ENCODE results near the gene ARID2. TPM values are rescaled to one million over a fixed set of nuclear protein-coding genes. Genes with fewer than 3 reads are reported as not detected.

ARID2 gene
- total and polyA plus RNA-seq, 2 of the 13 experiments (the other 11 are each of a cell fraction or from before 2014, with no cell fraction given) = 15.9 to 22.2 TPM

DNA sequence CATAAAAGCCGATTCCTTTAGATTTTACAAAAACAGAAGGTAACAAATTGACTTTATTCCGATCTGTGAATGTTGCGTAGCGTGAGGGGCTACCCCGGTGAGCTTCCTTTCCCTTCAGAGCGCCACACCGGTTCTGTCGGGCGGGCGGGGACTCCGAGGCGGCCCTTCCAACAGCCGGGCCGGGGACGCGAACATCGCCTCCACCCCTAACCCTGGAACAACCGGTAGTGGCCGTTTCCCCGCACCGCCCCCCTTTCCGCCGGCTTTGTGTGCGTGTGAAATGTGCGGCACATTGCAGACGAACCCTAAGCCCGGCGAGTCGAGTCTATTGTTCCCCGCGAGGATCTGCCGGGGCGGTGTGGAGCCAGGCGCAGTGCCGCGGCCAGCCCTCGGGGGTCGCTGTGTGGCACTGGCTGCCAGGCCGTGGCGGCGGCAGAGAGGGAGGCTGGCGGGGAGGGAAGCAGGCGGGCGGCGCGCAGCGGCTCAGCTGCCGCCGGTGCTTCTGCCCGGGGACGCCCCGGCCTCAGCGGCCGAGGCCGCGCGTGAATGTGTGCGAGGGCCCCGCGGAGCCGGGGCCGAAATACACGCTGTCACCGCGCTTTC is 775 bp upstream of the ARID2 start (continued):
- TF ChIP-seq GABPA (IDR thresholded peaks at IDR 0.05; ENCODE audit: low read depth, low read length) (peak; percentile 53), GABPA (CRISPR knock-in tag; IDR thresholded peaks at IDR 0.05; ENCODE audit: low read depth) (peak; percentile 81), SKI (IDR thresholded peaks at IDR 0.05; ENCODE audit: partially characterized antibody) (peak; percentile 95), ZFP41 (CRISPR knock-in tag; IDR thresholded peaks at IDR 0.05; ENCODE audit: borderline replicate concordance) (peak; percentile 77; the same call in 1 of the 2 replicates), GATA4 (IDR thresholded peaks at IDR 0.05; ENCODE audit: borderline replicate concordance, low read depth) (peak; percentile 18; the same call in 1 of the 2 replicates), ZNF879 (CRISPR knock-in tag; IDR thresholded peaks at IDR 0.05) (no peak), NR2F2 (IDR thresholded peaks at IDR 0.05; ENCODE audit: borderline replicate concordance, low read depth) (no peak), KLF15 (CRISPR knock-in tag; IDR thresholded peaks at IDR 0.05; ENCODE audit: borderline replicate concordance) (peak; percentile 82; the same call in 1 of the 2 replicates), HMG20A (CRISPR knock-in tag; IDR thresholded peaks at IDR 0.05; ENCODE audit: borderline replicate concordance) (peak; percentile 61; the same call in 1 of the 2 replicates), KAT8 (CRISPR knock-in tag; IDR thresholded peaks at IDR 0.05) (peak; percentile 76), ZNF430 (CRISPR knock-in tag; IDR thresholded peaks at IDR 0.05) (peak; percentile 93), NFKBIZ (CRISPR knock-in tag; IDR thresholded peaks at IDR 0.05) (peak; percentile 74), RELA (CRISPR knock-in tag; IDR thresholded peaks at IDR 0.05) (peak; percentile 47; the same call in 1 of the 2 replicates), TRIM24 (CRISPR knock-in tag; IDR thresholded peaks at IDR 0.05) (no peak), PHF20 (CRISPR knock-in tag; IDR thresholded peaks at IDR 0.05) (no peak), NPAS2 (CRISPR knock-in tag; IDR thresholded peaks at IDR 0.05; ENCODE audit: borderline replicate concordance) (no peak), SIN3B (IDR thresholded peaks at IDR 0.05; ENCODE audit: low read length) (0 out of 2 replicates have a peak, but pooled peaks have one; percentile 15)
- TF ChIP-seq, protein P1, sequence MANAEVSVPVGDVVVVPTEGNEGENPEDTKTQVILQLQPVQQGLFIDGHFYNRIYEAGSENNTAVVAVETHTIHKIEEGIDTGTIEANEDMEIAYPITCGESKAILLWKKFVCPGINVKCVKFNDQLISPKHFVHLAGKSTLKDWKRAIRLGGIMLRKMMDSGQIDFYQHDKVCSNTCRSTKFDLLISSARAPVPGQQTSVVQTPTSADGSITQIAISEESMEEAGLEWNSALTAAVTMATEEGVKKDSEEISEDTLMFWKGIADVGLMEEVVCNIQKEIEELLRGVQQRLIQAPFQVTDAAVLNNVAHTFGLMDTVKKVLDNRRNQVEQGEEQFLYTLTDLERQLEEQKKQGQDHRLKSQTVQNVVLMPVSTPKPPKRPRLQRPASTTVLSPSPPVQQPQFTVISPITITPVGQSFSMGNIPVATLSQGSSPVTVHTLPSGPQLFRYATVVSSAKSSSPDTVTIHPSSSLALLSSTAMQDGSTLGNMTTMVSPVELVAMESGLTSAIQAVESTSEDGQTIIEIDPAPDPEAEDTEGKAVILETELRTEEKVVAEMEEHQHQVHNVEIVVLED (CRISPR knock-in tag; IDR thresholded peaks at IDR 0.05; ENCODE audit: borderline replicate concordance) = peak; percentile 75
- TF ChIP-seq, protein P2, sequence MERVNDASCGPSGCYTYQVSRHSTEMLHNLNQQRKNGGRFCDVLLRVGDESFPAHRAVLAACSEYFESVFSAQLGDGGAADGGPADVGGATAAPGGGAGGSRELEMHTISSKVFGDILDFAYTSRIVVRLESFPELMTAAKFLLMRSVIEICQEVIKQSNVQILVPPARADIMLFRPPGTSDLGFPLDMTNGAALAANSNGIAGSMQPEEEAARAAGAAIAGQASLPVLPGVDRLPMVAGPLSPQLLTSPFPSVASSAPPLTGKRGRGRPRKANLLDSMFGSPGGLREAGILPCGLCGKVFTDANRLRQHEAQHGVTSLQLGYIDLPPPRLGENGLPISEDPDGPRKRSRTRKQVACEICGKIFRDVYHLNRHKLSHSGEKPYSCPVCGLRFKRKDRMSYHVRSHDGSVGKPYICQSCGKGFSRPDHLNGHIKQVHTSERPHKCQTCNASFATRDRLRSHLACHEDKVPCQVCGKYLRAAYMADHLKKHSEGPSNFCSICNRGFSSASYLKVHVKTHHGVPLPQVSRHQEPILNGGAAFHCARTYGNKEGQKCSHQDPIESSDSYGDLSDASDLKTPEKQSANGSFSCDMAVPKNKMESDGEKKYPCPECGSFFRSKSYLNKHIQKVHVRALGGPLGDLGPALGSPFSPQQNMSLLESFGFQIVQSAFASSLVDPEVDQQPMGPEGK (CRISPR knock-in tag; IDR thresholded peaks at IDR 0.05) = peak; percentile 90
- TF ChIP-seq, protein P3, sequence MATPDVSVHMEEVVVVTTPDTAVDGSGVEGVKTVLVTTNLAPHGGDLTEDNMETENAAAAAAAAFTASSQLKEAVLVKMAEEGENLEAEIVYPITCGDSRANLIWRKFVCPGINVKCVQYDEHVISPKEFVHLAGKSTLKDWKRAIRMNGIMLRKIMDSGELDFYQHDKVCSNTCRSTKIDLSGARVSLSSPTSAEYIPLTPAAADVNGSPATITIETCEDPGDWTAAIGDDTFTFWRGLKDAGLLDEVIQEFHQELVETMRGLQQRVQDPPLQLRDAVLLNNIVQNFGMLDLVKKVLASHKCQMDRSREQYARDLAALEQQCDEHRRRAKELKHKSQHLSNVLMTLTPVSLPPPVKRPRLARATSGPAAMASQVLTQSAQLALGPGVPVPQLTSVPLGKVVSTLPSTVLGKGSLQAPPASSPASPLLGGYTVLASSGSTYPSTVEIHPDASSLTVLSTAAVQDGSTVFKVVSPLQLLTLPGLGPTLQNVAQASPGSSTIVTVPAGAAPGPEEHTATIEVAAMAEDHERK (CRISPR knock-in tag; IDR thresholded peaks at IDR 0.05; ENCODE audit: low read depth) = no peak
- TF ChIP-seq, protein P4, sequence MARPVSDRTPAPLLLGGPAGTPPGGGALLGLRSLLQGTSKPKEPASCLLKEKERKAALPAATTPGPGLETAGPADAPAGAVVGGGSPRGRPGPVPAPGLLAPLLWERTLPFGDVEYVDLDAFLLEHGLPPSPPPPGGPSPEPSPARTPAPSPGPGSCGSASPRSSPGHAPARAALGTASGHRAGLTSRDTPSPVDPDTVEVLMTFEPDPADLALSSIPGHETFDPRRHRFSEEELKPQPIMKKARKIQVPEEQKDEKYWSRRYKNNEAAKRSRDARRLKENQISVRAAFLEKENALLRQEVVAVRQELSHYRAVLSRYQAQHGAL (CRISPR knock-in tag; IDR thresholded peaks at IDR 0.05; ENCODE audit: not compliant biosample characterization) = peak; percentile 37
- TF ChIP-seq, protein P5, sequence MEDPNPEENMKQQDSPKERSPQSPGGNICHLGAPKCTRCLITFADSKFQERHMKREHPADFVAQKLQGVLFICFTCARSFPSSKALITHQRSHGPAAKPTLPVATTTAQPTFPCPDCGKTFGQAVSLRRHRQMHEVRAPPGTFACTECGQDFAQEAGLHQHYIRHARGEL (CRISPR knock-in tag; IDR thresholded peaks at IDR 0.05) = no peak

Measured in HepG2 (cell line).